B cell (primary cell): ENCODE data around the gene GPATCH3. TPM values are rescaled to one million over a fixed set of nuclear protein-coding genes. Genes with fewer than 3 reads are reported as not detected.

ENCODE experiments used
- ATAC-seq: fragments of 200-7000 bp; cut with Tn5 transposase; one replicate; pipeline ENCODE4 v1.10.0; 2021; ENCODE audit warnings: low read depth, mild to moderate bottlenecking, moderate number of reproducible peaks, moderate library complexity
- CTCF ChIA-PET: fragments of 350-600 bp; sonication (Branson Sonifier 250); formaldehyde crosslinking; loops from one replicate; lab custom pipeline; 2021; ENCODE audit warnings: antibody characterized with exemption, inconsistent platforms; lab: Charles Lee
- POLR2A ChIA-PET: fragments of 350-600 bp; sonication (Branson Sonifier 250); formaldehyde crosslinking; loops from one replicate; lab custom pipeline; 2021; ENCODE audit warnings: antibody characterized with exemption; lab: Charles Lee
- DNase-seq: peaks from one replicate; pipeline ENCODE4 v3.0.0; 2013
- H2AFZ ChIP-seq: 2 replicates; pipeline ENCODE4 v1.6.1; 2012; ENCODE audit warnings: mild to moderate bottlenecking, low read depth, low read length; ENCODE audit not compliant: insufficient read depth, poor library complexity, severe bottlenecking
- H3K27ac ChIP-seq, 2 donors: 1 replicate in 1 of 2; 2 replicates in 1 of 2; pipeline ENCODE4 v1.5.1; 2012 to 2013; ENCODE audit warnings: low read length in 2 of 2, mild to moderate bottlenecking in 2 of 2, moderate library complexity in 1 of 2
- H3K27me3 ChIP-seq, 4 experiments: fragments of 200-600 bp in 1 of 4; sonication (generic) in 1 of 4; replicated peaks in 1 of 4; 1 replicate in 2 of 4; 2 replicates in 2 of 4; pipeline versions ENCODE4 v1.6.1 to v1.7.0; 2013 to 2016; ENCODE audit warnings: low read length in 3 of 4, mild to moderate bottlenecking in 2 of 4, mixed read lengths in 1 of 4, moderate library complexity in 1 of 4; ENCODE audit not compliant: insufficient read depth in 4 of 4, control insufficient read depth in 3 of 4; ENCODE audit errors: control extremely low read depth in 1 of 4
- H3K36me3 ChIP-seq, 2 experiments: replicated peaks in 1 of 2; 1 replicate in 1 of 2; 2 replicates in 1 of 2; pipeline versions ENCODE4 v1.6.1 to v1.7.1; 2013; ENCODE audit warnings: low read length in 1 of 2; ENCODE audit not compliant: insufficient read depth in 2 of 2, control insufficient read depth in 1 of 2; ENCODE audit errors: control extremely low read depth in 1 of 2, extremely low read depth in 1 of 2
- H3K4me1 ChIP-seq, 2 donors: fragments of 200-600 bp in 1 of 2; sonication (generic) in 1 of 2; 1 replicate in 1 of 2; 2 replicates in 1 of 2; pipeline versions ENCODE4 v1.5.1 to v1.6.1; 2013 to 2017; ENCODE audit warnings: low read length in 2 of 2; ENCODE audit not compliant: control insufficient read depth in 2 of 2, insufficient read depth in 2 of 2
- H3K4me2 ChIP-seq: replicated peaks from 2 replicates; pipeline ENCODE3; 2012; ENCODE audit warnings: mild to moderate bottlenecking, low read depth, low read length; ENCODE audit not compliant: poor library complexity, severe bottlenecking
- H3K4me3 ChIP-seq, 5 experiments: fragments of 200-600 bp in 1 of 5; sonication (generic) in 1 of 5; 1 replicate in 3 of 5; 2 replicates in 2 of 5; pipeline versions ENCODE4 v1.5.1 to v1.7.0; 2011 to 2016; ENCODE audit warnings: low read length in 4 of 5, mild to moderate bottlenecking in 4 of 5, low read depth in 2 of 5, control low read depth in 1 of 5, moderate library complexity in 1 of 5; ENCODE audit not compliant: insufficient read depth in 1 of 5; ENCODE audit errors: control extremely low read depth in 1 of 5, extremely low read depth in 1 of 5
- H3K79me2 ChIP-seq: fragments of 200-600 bp; sonication (generic); one replicate; pipeline ENCODE4 v1.6.0; 2016; ENCODE audit warnings: low read length; ENCODE audit not compliant: control insufficient read depth, insufficient read depth
- H3K9ac ChIP-seq: fragments of 200-600 bp; sonication (generic); 2 replicates; pipeline ENCODE4 v1.6.1; 2017; ENCODE audit warnings: mild to moderate bottlenecking, low read length, moderate library complexity
- H3K9me3 ChIP-seq, 3 donors: one replicate each; pipeline versions ENCODE4 v1.6.1 to v1.7.1; 2013; ENCODE audit warnings: low read length in 2 of 3; ENCODE audit not compliant: control insufficient read depth in 2 of 3, insufficient read depth in 1 of 3; ENCODE audit errors: control extremely low read depth in 1 of 3
- H4K20me1 ChIP-seq: 2 replicates; pipeline ENCODE4 v1.6.0; 2012; ENCODE audit warnings: mild to moderate bottlenecking, low read length; ENCODE audit not compliant: insufficient read depth, control insufficient read depth, poor library complexity, severe bottlenecking
- H3K27ac Mint-ChIP-seq: one replicate; pipeline ENCODE4 v1.8.0; 2021; ENCODE audit warnings: mixed read lengths
- H3K27me3 Mint-ChIP-seq: one replicate; pipeline ENCODE4 v1.8.0; 2021; ENCODE audit warnings: mixed read lengths
- H3K4me1 Mint-ChIP-seq: one replicate; pipeline ENCODE4 v1.8.0; 2021; ENCODE audit warnings: mixed read lengths
- H3K4me3 Mint-ChIP-seq: one replicate; pipeline ENCODE4 v1.8.0; 2021; ENCODE audit warnings: mixed read lengths
- H3K9me3 Mint-ChIP-seq: one replicate; pipeline ENCODE4 v1.8.0; 2022; ENCODE audit warnings: mixed read lengths; ENCODE audit not compliant: insufficient read depth
- EZH2 ChIP-seq: IDR thresholded peaks from 2 replicates; pipeline ENCODE4 v1.6.1; 2012; ENCODE audit warnings: borderline replicate concordance, low read depth, mild to moderate bottlenecking, moderate library complexity, low read length; ENCODE audit not compliant: insufficient read depth, poor library complexity, severe bottlenecking
- WGBS: methylation state at CpG from one replicate; pipeline ENCODE4 v1.1.5; 2013; ENCODE audit warnings: missing lambda C conversion rate; ENCODE audit not compliant: insufficient coverage; 5-methylcytosine and 5-hydroxymethylcytosine counted together
- intact Hi-C: fragments of 100-400 bp; cut with micrococcal nuclease; formaldehyde crosslinking; loops from one replicate; pipeline ENCODE4 v1.10.0; 2022
- polyA plus RNA-seq: library from polyadenylated mRNA; depleted of rRNA; stranded (reverse); fragments of >200 nt; gene quantifications from 2 replicates; pipeline ENCODE4 v1.2.3, GENCODE V29; 2012
- total RNA-seq, 2 donors: library from RNA; stranded (reverse); fragments of 120-200 nt in 1 of 2; gene quantifications; 1 replicate in 1 of 2; 2 replicates in 1 of 2; pipeline versions ENCODE4 v1.2.3 to v1.2.4, GENCODE V29; 2013 to 2022
- TF ChIP-seq, protein P1 (sequence below): fragments of 200-600 bp; IDR thresholded peaks from one replicate; pipeline ENCODE4 v1.8.0; 2022; ENCODE audit warnings: antibody characterized with exemption, mild to moderate bottlenecking

GPATCH3 gene
- total and polyA plus RNA-seq, 2 donors (not counting 1 experiment from before 2014, with no cell fraction given): 9.2 to 21.9 TPM

DNA sequence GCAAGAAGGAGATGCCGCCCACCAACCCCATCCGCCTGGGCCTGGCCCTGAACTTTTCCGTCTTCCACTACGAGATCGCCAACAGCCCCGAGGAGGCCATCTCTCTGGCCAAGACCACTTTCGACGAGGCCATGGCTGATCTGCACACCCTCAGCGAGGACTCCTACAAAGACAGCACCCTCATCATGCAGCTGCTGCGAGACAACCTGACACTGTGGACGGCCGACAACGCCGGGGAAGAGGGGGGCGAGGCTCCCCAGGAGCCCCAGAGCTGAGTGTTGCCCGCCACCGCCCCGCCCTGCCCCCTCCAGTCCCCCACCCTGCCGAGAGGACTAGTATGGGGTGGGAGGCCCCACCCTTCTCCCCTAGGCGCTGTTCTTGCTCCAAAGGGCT lies 36.6 kb downstream of the GPATCH3 start:
- H3K79me2 ChIP-seq: no peaks in the 10 kb centered on the region
- peak overlapping the region; percentile 99 for H3K9ac ChIP-seq
- TF ChIP-seq EZH2: no peak
- TF ChIP-seq, protein P1, sequence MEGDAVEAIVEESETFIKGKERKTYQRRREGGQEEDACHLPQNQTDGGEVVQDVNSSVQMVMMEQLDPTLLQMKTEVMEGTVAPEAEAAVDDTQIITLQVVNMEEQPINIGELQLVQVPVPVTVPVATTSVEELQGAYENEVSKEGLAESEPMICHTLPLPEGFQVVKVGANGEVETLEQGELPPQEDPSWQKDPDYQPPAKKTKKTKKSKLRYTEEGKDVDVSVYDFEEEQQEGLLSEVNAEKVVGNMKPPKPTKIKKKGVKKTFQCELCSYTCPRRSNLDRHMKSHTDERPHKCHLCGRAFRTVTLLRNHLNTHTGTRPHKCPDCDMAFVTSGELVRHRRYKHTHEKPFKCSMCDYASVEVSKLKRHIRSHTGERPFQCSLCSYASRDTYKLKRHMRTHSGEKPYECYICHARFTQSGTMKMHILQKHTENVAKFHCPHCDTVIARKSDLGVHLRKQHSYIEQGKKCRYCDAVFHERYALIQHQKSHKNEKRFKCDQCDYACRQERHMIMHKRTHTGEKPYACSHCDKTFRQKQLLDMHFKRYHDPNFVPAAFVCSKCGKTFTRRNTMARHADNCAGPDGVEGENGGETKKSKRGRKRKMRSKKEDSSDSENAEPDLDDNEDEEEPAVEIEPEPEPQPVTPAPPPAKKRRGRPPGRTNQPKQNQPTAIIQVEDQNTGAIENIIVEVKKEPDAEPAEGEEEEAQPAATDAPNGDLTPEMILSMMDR: no peak
- WGBS: 91% methylated on average over 10 of the region's 20 CpGs
- no peaks in the 10 kb centered on the region for H3K9me3 ChIP-seq
- H3K27ac ChIP-seq: peak overlapping the region; percentile 75 to 90
- H3K4me2 ChIP-seq: peak overlapping the region; percentile 95
- Mint-ChIP-seq H3K27ac (peak overlapping the region; percentile 89), H3K4me3 (peak overlapping the region; percentile 94), H3K27me3 (no peaks in the 10 kb centered on the region), H3K4me1 (peaks cover 20% of the 10 kb centered on the region), H3K9me3 (no peaks in the 10 kb centered on the region)
- POLR2A ChIA-PET: interaction anchor here (1.3 kb wide), 1 partner anchor 27 kb away, joined by 4 read pairs; the partner anchor contains the start of gene GPN2
- H3K36me3 ChIP-seq: no peaks in the 10 kb centered on the region
- H4K20me1 ChIP-seq: no peaks in the 10 kb centered on the region
- peak overlapping the region in 4 of 5 experiments; percentile 80 to 99 (median 94) for H3K4me3 ChIP-seq
- peaks cover 9 to 25% of the 10 kb centered on the region in 2 donors for H3K4me1 ChIP-seq
- H2AFZ ChIP-seq: peak overlapping the region; percentile 99
- intact Hi-C loops: loop anchor here (2.0 kb wide), 2 partner anchors 31 to 37 kb away; partner anchors contain the start of gene GPATCH3
- ATAC-seq (no peak), DNase-seq (no peak)
- no peaks in the 10 kb centered on the region for H3K27me3 ChIP-seq
- CTCF ChIA-PET: interaction anchor here (0.7 to 2.2 kb wide), 4 partner anchors 11 to 26 kb away, joined by 3 to 10 read pairs (median 6); partner anchors contain the start of gene GPN2
